HG03159 (cell line): ENCODE data around the gene MRPS22.

Experiments used
- ATAC-seq: cut with Tn5 transposase; IDR thresholded peaks from one replicate; pipeline ENCODE4 v1.9.1; 2021; ENCODE audit warnings: mild to moderate bottlenecking, moderate library complexity; ENCODE audit not compliant: unreplicated experiment

MRPS22 gene

DNA sequence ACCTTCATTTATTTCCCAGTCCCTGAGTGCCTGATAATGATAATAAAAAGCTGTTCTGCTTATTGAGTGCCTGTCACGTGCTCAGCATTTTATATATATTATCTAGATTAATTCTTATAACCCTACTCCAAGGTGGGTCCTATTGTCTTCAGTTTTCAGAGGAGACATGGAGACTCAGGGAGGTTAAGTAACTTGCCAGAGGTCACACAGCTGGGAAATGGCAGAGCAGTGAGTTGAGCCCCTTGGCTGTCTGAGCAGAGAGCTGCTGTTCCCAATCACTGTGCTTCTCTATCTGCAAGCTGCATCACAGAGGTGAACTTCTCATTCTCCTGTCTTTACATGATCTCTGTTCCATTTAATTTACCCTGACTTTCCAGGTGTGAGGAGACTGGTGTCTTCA is 32.3 kb upstream of the MRPS22 start:
- no peak for ATAC-seq

DNA sequence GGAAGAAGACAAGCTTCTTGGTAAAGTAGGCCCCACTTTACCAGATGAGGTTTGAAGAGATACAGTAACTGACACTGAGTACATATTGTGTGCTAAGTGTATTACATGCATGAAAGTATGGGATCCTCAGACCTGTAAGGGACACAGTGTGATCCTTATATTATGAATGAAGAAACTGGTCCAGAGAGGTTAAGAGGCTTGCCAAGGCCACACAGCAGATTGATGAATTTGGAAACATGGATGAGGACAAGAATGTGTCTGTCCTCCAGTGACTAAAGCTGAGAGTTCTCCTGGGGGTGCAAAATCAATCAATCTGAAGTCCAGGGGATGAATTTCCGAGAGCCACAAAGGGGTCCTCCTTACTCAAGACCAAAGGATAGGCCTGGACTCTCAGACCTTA is 31.4 kb upstream of the MRPS22 start:
- no peak for ATAC-seq

DNA sequence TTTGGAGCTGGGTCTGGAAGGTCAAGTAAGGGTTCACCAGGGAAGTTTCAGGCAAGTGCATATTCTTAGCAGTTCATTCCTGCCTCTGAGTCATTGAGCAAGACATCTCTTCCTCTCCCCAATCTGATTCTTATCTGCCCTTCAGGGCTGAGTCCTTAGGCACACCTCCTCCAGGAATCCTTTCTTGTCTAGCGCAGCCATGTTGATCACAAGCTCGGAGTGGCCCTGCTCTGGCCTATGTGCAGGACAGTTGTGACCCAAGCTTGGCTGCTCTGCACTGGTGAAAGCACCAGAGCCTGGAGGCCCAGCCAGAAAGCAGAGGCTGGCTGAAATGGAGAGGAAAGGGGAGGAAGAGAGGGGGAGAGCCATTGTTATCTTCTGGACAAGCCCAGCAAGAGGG is 30.9 kb upstream of the MRPS22 start:
- ATAC-seq: no peak

DNA sequence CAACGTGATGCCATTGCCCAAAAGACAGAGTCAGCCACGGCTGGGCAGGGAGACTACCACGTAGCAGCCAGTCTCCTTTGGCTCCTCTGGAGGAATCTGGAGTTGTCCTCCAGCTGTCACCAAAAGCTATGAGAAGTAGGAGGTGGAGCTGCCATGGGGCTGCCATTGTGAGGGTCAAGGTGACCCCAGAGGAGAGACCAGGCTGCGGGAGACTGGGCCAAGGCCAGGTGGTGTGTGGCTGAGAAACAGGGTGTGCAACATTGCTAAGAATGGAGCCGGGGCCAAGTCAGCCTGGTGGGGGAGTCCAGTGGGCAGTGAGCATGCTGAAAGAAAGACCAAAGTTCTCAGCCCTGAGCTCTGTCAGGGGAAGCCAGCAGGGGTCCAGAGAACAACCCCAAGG is 29.9 kb upstream of the MRPS22 start:
- no peak for ATAC-seq

DNA sequence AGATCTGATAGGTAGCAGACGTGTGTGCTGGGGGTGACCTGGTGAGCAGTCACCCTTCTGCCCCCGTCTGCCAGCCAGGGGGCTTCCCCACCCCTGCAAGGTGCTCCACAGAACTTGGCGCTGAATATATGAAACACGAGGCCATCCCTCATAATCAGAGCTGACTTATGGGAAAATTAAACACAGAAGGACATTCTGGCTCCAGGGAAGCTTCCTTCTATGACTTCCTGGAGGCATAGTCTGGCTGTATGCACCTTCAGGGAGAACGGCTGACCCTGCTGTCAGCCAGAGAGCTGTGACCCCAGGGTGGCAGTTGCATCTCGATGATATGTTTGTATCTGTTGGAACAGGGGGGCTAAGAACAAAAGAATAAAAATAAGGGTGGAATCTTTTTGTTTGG is 26.6 kb upstream of the MRPS22 start:
- ATAC-seq: no peak

DNA sequence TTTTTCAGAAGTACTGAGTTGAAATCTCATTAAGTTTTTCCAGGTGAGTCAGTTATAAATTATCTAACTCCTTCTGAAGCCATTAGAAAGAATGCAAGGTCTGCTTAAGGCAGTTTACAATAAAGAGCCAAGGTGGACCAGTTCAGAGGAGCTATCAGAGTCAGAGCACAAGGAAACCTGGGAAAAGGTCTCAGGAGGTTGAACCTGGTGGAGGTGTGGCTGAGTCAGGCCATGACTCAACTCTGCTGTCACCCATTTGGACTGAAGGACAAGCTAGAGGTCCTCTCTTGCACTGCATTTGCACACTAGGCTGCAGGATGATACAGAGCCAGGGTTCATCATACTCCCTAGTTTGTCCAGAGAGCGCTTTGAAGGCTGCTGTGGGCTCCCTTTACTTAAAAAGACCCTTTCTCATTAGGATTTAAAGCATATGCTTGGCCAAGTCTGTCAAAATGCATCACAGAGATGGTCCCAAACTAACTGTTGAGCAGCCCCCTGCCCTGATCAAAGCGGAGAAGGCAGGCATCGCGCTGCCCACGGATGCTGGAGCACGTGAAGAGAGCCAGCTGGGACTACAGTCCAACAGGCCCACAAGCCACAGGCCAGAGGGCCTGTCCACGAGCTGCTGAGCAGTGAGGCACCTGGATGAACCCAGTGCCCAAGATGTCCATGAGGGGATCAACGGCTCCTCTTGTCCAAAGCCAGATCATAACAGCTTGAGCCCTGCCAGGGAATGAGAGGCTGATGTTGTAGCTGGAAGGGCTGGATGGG is 26.0 kb upstream of the MRPS22 start:
- no peak for ATAC-seq

DNA sequence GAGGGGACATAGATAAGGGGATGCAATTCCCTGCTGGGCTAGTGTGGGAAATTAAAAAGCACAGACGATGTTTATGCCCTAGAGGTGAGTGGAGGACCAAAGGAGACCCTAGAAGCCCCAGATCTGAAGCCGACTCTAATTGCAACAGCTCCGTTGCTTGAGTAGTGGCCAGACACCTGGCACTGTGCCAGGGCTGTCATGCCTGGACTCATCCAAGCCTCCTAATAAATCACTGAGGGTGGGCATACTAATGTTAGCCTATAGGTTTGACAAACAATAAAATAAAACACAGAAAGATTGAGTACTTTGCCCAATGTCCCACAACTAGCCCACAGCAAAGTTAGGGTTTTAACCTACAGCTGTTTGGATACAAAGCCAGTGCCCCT is 25.4 kb upstream of the MRPS22 start:
- ATAC-seq: no peak

DNA sequence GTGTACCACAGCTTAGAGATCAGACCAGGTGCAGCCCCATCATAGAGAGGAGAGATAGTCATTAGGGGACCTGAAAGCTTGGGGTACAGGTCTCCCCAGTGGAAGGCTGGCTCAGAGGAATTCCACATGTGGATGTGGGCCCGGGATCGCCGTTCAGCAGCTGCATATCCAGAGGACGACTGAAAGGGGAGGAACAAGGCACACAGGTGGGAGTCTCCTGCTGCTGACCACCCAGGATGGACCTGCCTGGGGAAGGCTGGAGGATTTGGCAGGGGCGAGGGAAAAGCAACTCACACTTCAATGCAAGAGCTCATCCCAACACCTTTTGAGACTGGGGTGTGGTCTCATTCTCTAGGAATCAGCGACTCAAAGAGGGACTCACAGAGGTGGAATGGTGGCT is 25.0 kb upstream of the MRPS22 start:
- no peak for ATAC-seq

DNA sequence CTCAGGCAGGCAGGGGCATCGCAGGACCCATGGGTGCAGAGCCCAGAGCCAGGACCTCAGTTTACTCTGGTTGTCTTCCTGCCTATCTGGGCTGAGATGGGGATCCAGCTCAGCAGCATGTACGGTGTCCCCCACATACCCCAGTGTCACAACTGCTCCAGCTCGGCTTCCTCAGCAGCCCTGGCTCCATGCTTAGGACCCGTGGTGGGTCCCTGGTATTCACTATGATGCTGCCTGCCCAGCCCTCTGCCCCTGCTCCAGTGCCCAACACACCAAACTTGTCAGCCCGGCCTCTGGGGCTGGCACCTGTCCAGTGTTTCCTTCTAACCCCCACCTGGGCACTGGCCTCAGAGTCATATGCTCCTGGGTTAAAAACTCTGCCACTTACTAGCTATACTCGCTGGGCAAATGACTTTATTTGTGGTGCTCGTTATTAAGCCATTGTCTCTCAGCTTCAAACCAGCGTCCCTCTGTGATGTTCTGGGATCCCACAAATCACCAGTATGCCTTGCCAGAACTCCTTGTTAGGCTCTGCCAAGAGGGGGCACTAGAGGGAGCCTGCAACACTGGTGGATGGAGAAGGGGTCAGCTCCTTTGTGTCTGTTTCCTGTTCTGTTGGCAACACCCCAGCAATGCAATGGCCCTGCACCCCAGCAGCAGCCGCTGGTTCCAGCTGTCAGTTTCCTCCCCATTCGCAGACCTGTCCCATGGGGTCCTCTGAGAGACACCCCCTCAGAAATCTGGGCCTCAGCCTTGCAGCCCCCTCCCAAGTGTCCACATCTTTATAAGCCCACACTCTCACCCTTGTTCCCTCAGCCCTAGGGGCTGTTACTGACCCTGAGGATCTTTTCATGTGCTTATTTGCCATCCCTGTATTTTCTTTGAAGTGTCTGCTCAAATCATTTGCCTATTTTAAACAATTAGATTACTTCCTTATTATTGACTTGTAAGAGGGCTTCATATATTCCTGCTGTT is 24.1 kb upstream of the MRPS22 start:
- ATAC-seq: no peak

DNA sequence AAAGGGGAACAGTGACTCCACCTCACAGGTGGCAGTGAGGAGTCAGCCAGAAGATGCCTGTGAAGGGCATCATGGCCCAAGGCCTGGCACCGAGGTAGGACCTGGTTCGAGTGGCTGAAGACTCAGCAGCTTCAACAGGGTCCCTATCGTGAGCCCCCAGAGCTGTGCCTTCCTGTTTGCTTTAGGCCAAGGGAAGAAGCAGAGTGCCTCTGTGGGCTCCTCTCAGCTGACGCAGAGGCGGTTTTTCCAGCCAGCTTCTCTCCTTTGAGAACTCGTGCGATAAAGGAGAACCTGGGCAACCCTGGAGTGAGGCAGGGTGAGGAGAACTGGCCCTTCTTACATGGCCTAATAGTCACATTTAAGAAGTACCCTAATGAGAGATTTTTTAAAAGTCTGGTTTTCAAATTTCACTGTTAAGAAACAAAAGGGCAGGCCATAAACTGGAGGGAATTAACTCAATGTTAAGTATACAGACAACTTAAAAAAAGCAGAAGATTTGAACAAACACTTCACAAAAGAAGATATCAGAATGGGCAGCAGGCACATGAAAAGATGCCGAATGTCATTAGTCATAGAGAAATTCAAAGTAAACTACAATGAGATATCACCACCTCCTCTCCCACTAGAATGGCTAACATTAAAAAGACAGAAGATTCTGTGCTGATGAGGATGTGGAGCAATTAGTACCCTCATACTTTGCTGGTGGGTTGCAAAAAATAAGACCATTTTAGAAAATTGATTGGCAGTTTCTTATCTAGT is 23.1 kb upstream of the MRPS22 start:
- no peak for ATAC-seq

DNA sequence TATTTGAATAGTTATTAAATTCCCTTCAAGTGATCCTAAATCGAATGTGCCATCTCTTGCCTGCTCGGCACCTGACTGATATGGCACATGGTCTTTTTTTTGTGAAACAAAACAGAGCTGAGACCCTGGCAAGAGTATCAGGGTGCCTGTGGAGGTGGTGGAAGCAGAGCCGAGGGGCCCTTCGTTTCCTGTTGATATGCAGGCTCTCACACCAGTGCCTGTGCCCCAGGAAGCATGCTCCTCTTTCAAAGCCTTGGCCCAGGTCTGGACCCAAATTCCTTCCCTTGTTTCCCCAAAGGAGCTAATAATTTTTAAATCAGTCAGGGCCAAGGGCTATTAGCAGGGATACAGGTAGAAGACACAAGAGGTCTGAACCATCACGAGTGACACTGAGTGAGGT is 21.5 kb upstream of the MRPS22 start:
- ATAC-seq: no peak

DNA sequence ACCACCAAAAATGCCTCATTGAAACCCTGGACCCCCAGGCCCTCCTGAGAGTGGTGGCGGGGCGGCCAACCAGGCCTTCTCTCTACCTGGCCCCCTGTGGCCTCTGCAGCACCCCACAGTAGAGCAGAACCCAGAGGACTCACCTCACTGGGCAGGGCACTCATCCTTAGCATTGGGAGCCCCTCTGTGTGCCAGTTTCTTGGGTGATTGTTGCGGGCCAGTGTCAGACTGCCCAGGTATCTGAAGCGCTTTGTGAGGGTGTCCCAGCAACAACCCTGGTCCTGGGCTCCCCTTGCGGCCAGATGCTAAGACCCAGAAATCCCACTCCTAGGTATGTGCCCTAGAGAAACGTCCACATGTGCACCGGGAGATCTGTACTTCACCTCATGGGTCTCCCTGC is 20.7 kb upstream of the MRPS22 start:
- ATAC-seq: no peak

DNA sequence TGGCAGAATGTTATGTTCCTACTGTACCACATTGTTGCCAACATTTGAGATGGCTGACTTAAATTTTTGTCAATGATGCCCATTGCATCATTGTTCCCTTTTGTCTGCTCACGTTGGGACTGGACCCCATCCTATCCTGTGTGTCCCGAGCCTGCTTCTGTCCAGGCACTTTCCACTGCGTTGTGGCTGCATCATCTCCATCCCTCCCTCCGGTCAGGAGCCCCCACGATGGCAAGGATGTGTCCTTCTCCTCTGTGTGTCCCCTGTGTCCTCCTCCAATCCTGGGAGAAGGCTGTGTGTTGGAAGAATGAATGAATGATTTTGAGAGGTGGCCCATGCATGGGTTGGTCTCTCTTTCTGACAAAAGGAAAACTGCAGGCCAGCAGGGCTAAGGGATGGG is 19.4 kb upstream of the MRPS22 start:
- ATAC-seq: no peak

DNA sequence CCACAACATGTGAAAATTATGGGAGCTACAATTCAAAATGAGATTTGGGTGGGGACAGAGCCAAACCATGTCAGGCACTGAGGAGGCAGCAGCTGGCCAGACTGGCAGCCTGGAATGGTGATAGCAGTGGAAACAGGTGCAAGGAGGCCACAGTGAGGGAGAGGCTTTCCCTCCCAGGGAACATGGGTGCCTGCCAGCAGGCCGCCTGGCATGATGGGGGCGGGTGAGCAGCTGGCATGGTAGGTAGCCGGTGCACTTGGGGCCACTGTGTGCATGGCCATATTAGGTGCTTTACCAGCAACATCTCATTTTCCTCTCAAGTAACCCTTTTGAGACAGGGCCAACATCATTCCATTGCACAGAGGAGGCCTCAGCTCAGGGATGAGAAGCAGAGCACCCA is 18.3 kb upstream of the MRPS22 start:
- ATAC-seq: no peak

DNA sequence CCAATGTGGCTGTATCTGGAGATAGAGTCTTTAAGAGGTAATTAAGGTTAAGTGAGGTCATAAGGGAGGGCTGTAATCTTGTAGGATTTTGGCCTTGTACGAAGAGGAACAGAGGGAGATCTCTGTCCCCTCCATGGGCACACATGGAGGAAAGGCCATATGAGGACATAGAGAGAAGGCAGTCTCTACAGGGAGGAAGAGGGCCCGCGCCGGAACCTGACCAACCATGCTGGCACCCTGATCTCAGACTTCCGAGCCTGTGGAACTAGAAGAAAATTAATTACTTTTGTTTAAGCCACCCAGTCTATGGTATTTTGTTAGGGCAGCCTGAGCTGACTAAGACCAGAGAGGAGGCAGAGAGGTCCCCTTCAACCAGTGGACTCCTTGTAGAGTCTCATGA is 17.7 kb upstream of the MRPS22 start:
- no peak for ATAC-seq

DNA sequence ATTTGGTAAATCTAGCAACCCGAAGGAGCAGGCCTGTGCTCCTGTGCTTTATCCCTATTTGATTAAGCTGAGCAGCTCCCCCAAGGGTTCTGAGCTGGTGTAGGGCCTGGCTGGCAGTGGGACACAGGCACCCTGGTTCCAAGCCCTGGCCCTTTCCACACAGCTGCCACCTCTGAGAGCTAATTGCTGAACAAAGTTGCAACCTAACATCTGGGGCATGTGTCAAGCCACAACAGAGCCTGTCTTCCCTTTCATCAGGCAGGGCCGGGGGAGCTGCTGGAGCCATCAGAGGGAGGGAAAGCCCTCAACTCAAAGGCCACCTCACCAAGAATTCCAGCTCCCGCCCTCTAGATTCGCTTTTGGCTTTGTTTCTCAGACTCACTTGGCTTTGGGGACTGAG is 17.1 kb upstream of the MRPS22 start:
- ATAC-seq: no peak

DNA sequence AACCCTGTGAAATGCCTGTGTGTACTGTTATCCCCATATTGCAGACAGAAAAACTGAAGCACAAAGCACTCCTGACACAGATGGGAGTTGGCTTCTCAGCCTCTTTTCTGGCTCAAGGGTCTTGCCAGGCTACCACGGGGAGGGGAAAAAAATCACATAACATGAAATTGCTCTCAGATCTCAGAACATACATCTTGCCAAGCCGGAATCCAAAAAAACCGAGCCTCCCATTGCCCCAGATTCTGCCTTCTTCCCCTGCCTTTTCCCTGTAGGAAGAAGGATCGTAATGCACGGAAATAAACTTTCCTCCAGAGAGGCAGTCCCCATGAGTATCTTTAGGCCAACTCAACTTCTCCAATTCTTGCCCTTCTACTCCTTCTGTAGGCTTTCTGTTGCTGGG is 16.6 kb upstream of the MRPS22 start:
- no peak for ATAC-seq

DNA sequence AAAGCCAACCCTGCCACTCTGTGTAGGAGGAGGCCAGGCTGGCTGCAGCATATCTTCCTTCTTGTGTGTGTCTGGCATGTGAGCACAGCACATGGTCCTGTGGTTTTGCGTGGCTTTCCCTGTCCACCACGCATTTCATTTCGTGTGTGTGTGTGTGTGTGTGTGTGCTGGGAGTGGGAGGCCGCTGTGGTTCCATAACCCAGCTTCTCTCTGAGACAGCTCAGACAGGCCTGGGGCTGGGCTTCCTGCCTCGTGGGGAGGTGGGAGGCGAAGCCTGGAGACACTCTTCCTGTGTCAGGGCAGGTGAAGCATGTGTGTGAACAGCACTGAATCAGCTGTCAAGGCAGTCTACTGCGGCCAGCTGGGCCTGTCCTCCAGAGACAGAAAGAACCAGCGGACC is 16.0 kb upstream of the MRPS22 start:
- no peak for ATAC-seq

DNA sequence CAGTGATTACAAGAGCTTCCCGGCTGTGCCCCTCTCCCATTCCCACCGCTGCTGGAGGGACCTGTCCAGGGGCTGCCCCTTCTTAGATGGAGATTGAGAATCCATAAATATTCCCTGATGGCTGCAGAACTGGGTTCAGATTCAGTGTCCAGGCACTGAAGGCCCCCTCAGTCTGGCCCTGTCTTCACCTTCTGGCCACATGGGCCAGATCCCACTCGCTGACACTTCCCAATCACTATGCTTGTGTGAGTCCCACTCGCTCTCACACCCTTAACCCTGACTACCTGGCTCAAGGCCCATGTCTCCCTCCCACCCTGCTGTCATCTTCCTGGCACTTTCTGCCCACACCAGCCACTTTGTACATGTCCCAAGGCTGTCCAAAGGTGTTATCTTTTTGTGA is 15.5 kb upstream of the MRPS22 start:
- ATAC-seq: no peak

DNA sequence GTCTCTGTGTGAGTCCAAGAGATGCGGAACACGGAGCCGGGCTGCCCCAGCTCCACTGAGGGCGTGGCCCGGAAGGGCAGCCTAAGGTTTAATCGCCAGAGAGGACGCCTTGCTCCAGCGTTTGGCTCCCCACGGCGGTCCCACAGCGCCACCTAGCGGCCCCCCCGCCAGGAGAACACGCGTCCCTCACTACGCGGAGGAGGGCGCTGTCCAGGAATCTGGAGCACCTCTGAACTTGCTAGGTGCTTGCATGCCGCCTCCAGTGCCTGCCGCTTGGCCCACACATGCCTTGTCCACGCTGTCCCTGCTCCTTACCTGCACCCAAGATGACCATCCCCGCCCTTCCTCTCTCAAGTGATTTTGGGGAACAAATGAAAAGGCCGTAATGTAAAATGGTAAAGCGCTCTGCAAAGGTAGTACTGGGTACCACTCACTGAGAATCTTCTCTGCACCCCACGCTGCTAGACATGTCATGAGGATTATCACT is 14.4 kb upstream of the MRPS22 start:
- peak; percentile 98 for ATAC-seq

DNA sequence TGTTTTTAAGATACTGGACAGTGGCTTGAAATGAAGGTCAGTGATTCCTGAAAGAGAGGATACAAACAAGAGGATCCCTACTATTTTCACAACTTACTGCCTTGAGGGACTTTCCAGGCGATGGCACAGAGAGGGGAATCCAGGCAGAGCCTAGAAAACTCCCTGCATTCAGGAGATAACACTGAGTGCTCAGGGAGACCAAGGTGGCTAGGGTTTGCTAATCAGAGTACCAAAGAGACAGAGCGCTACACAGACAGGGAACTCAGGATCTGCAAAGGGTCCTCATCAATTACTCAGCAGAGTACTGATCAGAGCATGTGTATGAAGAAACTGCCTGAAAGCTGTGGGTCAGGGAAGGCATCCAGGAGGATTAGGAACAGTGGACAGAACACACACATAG is 11.7 kb upstream of the MRPS22 start:
- ATAC-seq: no peak
